ENCODE results near the gene CD93. TPM values are rescaled to one million over a fixed set of nuclear protein-coding genes. Genes with fewer than 3 reads are reported as not detected.

Gene CD93, protein sequence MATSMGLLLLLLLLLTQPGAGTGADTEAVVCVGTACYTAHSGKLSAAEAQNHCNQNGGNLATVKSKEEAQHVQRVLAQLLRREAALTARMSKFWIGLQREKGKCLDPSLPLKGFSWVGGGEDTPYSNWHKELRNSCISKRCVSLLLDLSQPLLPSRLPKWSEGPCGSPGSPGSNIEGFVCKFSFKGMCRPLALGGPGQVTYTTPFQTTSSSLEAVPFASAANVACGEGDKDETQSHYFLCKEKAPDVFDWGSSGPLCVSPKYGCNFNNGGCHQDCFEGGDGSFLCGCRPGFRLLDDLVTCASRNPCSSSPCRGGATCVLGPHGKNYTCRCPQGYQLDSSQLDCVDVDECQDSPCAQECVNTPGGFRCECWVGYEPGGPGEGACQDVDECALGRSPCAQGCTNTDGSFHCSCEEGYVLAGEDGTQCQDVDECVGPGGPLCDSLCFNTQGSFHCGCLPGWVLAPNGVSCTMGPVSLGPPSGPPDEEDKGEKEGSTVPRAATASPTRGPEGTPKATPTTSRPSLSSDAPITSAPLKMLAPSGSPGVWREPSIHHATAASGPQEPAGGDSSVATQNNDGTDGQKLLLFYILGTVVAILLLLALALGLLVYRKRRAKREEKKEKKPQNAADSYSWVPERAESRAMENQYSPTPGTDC
- 104 TPM for total RNA-seq
- 9.9 TPM for polyA plus RNA-seq (ENCODE audit: insufficient read depth, low read depth, low replicate concordance)
- long read RNA-seq, donor 1, full-length matches to known transcripts: 8 of 8 reads
- long read RNA-seq, donor 1, partial matches to known transcripts: 0 of 8 reads
- long read RNA-seq, donor 1, other reads (novel, unspliced or antisense): 0 of 8 reads
- long read RNA-seq, donor 2, full-length matches to known transcripts: 4 of 11 reads
- long read RNA-seq, donor 2, partial matches to known transcripts: 7 of 11 reads
- long read RNA-seq, donor 2, other reads (novel, unspliced or antisense): 0 of 11 reads
- long read RNA-seq, donor 3, full-length matches to known transcripts: 11 of 11 reads
- long read RNA-seq, donor 3, partial matches to known transcripts: 0 of 11 reads
- long read RNA-seq, donor 3, other reads (novel, unspliced or antisense): 0 of 11 reads
- long read RNA-seq, donor 4, full-length matches to known transcripts: 5 of 5 reads
- long read RNA-seq, donor 4, partial matches to known transcripts: 0 of 5 reads
- long read RNA-seq, donor 4, other reads (novel, unspliced or antisense): 0 of 5 reads
- long read RNA-seq, donor 5: 0 reads
- long read RNA-seq, donor 6, full-length matches to known transcripts: 1 of 1 reads
- long read RNA-seq, donor 6, partial matches to known transcripts: 0 of 1 reads
- long read RNA-seq, donor 6, other reads (novel, unspliced or antisense): 0 of 1 reads
- long read RNA-seq, donor 7, full-length matches to known transcripts: 14 of 36 reads
- long read RNA-seq, donor 7, partial matches to known transcripts: 0 of 36 reads
- long read RNA-seq, donor 7, other reads (novel, unspliced or antisense): 22 of 36 reads
- long read RNA-seq, donor 8, full-length matches to known transcripts: 3 of 3 reads
- long read RNA-seq, donor 8, partial matches to known transcripts: 0 of 3 reads
- long read RNA-seq, donor 8, other reads (novel, unspliced or antisense): 0 of 3 reads
- long read RNA-seq, donor 9, full-length matches to known transcripts: 4 of 10 reads
- long read RNA-seq, donor 9, partial matches to known transcripts: 6 of 10 reads
- long read RNA-seq, donor 9, other reads (novel, unspliced or antisense): 0 of 10 reads
- long read RNA-seq, donor 10, full-length matches to known transcripts: 4 of 4 reads
- long read RNA-seq, donor 10, partial matches to known transcripts: 0 of 4 reads
- long read RNA-seq, donor 10, other reads (novel, unspliced or antisense): 0 of 4 reads

DNA sequence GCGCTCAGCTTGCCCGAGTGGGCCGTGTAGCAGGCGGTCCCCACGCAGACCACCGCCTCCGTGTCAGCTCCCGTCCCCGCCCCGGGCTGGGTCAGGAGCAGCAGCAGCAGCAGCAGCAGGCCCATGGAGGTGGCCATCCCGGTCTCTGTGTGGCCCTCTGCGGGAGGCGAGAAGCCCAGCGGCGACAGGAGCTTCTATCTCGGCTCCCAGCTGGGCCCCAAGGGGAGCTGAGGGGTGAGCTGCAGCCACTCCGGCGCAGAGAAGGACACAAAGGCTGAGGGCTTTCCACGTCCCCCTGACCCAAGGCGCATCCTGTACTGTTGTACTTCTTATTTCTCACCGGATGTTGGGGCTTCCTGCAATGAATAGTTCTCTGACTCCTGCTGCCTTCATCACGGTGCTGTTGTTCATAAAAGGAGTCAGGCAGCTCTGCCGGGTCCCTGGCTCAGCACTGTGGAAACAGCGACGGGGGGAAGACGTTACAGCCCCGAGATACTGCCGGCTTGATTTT is at the start of gene CD93:
CD93 (minus strand) TSS at position 269 of the 511 bp plus-strand sequence; CDS start at position 137, 132 bp downstream.
- Histone ChIP-seq H3K36me3 (ENCODE audit: control insufficient read depth in 2 of 3, insufficient read depth in 3 of 3, low read length in 3 of 3) (no peaks in the 10 kb centered on the region), H3K27ac (ENCODE audit: low read depth in 2 of 2, low read length in 2 of 2) (peak within 1 kb of the TSS; percentile 91 to 97), H3K27me3 (ENCODE audit: control insufficient read depth, insufficient read depth, low read length) (no peaks in the 10 kb centered on the region), H3K9ac (ENCODE audit: low read length in 3 of 3) (peak within 1 kb of the TSS in 1 of 3 donors; percentile 53), H3K4me3 (ENCODE audit: low read length in 3 of 3) (peak within 1 kb of the TSS in 2 of 3 donors; percentile 36 to 53), H3K4me1 (ENCODE audit: control insufficient read depth in 2 of 3, insufficient read depth in 2 of 3, low read depth in 1 of 3, low read length in 3 of 3) (peaks cover 0 to 6% (median 0%) of the 10 kb centered on the region in 3 donors), H3K9me3 (ENCODE audit: control insufficient read depth in 2 of 3, insufficient read depth in 1 of 3, low read length in 3 of 3) (no peaks in the 10 kb centered on the region)
- intact Hi-C loops (cut with DNase I): no loop called here
- DNase-seq (peak in 2 of 5 donors; percentile 71 to 80), FAIRE-seq (no peak)
- TF ChIP-seq, protein P1, sequence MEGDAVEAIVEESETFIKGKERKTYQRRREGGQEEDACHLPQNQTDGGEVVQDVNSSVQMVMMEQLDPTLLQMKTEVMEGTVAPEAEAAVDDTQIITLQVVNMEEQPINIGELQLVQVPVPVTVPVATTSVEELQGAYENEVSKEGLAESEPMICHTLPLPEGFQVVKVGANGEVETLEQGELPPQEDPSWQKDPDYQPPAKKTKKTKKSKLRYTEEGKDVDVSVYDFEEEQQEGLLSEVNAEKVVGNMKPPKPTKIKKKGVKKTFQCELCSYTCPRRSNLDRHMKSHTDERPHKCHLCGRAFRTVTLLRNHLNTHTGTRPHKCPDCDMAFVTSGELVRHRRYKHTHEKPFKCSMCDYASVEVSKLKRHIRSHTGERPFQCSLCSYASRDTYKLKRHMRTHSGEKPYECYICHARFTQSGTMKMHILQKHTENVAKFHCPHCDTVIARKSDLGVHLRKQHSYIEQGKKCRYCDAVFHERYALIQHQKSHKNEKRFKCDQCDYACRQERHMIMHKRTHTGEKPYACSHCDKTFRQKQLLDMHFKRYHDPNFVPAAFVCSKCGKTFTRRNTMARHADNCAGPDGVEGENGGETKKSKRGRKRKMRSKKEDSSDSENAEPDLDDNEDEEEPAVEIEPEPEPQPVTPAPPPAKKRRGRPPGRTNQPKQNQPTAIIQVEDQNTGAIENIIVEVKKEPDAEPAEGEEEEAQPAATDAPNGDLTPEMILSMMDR (IDR thresholded peaks at IDR 0.05; ENCODE audit: borderline replicate concordance, extremely low read depth, insufficient read depth): no peak

DNA sequence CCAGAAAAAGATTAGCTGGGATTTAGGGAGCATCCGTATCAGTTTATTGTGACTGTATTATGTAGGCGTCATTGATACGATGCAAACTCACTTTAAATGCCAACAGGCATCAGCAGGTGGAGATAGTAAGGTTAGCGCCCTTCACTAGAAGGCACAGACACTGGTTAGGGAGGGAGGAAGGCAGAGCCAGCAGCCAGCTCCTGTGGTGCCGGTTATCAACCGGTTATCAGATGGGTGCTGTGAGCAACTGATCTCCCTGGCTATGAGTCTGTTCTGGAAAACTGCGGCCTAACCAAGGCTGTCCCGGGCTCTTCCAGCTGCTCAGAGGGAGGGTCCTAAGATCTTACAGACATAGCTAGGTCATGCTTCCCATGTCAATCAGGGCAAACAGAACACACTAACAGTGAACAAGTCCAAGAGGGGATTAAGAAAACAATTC is 47.5 kb upstream of the CD93 start:
- H3K9ac ChIP-seq (ENCODE audit: low read length in 3 of 3): no peak overlapping the region
- H3K27ac ChIP-seq (ENCODE audit: low read depth in 2 of 2, low read length in 2 of 2): no peak overlapping the region
- FAIRE-seq: no peak
- H3K27me3 ChIP-seq (ENCODE audit: control insufficient read depth, insufficient read depth, low read length): no peaks in the 10 kb centered on the region
- H3K36me3 ChIP-seq (ENCODE audit: control insufficient read depth in 2 of 3, insufficient read depth in 3 of 3, low read length in 3 of 3): no peaks in the 10 kb centered on the region
- TF ChIP-seq, protein P1 (IDR thresholded peaks at IDR 0.05; ENCODE audit: borderline replicate concordance, extremely low read depth, insufficient read depth): no peak
- H3K9me3 ChIP-seq (ENCODE audit: control insufficient read depth in 2 of 3, insufficient read depth in 1 of 3, low read length in 3 of 3): no peaks in the 10 kb centered on the region
- no peaks in the 10 kb centered on the region for H3K4me1 ChIP-seq (ENCODE audit: control insufficient read depth in 2 of 3, insufficient read depth in 2 of 3, low read depth in 1 of 3, low read length in 3 of 3)
- intact Hi-C loops (cut with DNase I): no loop called here
- DNase-seq: no peak
- H3K4me3 ChIP-seq (ENCODE audit: low read length in 3 of 3): no peak overlapping the region
